Measurements from ENCODE around the gene STUM.

GRCh38 chr1:226639631-226640061 lies 91.1 kb downstream of the STUM start:
- no peak for TF ChIP-seq SIX5 (IDR thresholded peaks at IDR 0.05; ENCODE audit: low read depth, low read length)
- no peak for TF ChIP-seq EP300 (IDR thresholded peaks at IDR 0.05; ENCODE audit: borderline replicate concordance in 1 of 2, low read depth in 2 of 2, low read length in 2 of 2)
- TF ChIP-seq CTCF (IDR thresholded peaks at IDR 0.05; ENCODE audit: control extremely low read depth in 1 of 3, insufficient read depth in 1 of 3, low read depth in 1 of 3, low read length in 3 of 3) = no peak
- TF ChIP-seq SP1 (IDR thresholded peaks at IDR 0.05; ENCODE audit: low read depth, low read length) = no peak
- TF ChIP-seq GTF2F1 (IDR thresholded peaks at IDR 0.05; ENCODE audit: borderline replicate concordance, low read depth, low read length) = no peak
- TF ChIP-seq POLR2A (IDR thresholded peaks at IDR 0.05; ENCODE audit: control extremely low read depth in 1 of 2, low read depth in 2 of 2, low read length in 2 of 2) = no peak
- no peak for TF ChIP-seq PHF8 (conservative IDR thresholded peaks at IDR 0.05; ENCODE audit: low read depth, low read length)
- TF ChIP-seq ATF2 (IDR thresholded peaks at IDR 0.05; ENCODE audit: low read length) = no peak

All from H1 (cell line).